VCaP (cell line): ENCODE measurements around the gene B3GAT3.

Source experiments
- H3K27ac ChIP-seq: fragments of 450-650 bp; 2 replicates; pipeline ENCODE4 v1.5.1; 2017
- CTCF ChIP-seq: fragments of 450-650 bp; conservative IDR thresholded peaks from 2 replicates; pipeline ENCODE4 v1.5.1; 2017; ENCODE audit warnings: mild to moderate bottlenecking, moderate library complexity

Gene B3GAT3

GRCh38 chr11:62577046-62577714 is 44.6 kb downstream of the B3GAT3 start:
- H3K27ac ChIP-seq: no peak overlapping the region
- TF ChIP-seq CTCF: no peak

GRCh38 chr11:62575837-62576236 is 45.9 kb downstream of the B3GAT3 start:
- no peak for TF ChIP-seq CTCF
- H3K27ac ChIP-seq: no peak overlapping the region

- H3K27ac ChIP-seq: no peak overlapping the region
- TF ChIP-seq CTCF: no peak
Observed at GRCh38 chr11:62575156-62575555, 46.6 kb downstream of the B3GAT3 start.

GRCh38 chr11:62574363-62575071 is 47.3 kb downstream of the B3GAT3 start:
- peak overlapping the region; percentile 86 for H3K27ac ChIP-seq
- TF ChIP-seq CTCF: no peak

GRCh38 chr11:62573592-62574362 is 48.0 kb downstream of the B3GAT3 start, which contains the start of gene EEF1G:
Gene EEF1G (minus strand): TSS chr11:62573891. CDS start chr11:62573842, 49 bp downstream.
- TF ChIP-seq CTCF: no peak
- H3K27ac ChIP-seq: peak within 1 kb of the TSS; percentile 86

GRCh38 chr11:62573006-62573591 is 48.7 kb downstream of the B3GAT3 start:
- peak overlapping the region; percentile 86 for H3K27ac ChIP-seq
- TF ChIP-seq CTCF: no peak

GRCh38 chr11:62572431-62572830 is 49.4 kb downstream of the B3GAT3 start:
- TF ChIP-seq CTCF: no peak
- peak overlapping the region; percentile 86 for H3K27ac ChIP-seq

GRCh38 chr11:62571493-62571892 is 50.3 kb downstream of the B3GAT3 start:
- peak overlapping the region; percentile 86; the same call in 1 of the 2 replicates for H3K27ac ChIP-seq

GRCh38 chr11:62570903-62571302 is 50.9 kb downstream of the B3GAT3 start:
- H3K27ac ChIP-seq: peak overlapping the region; percentile 21; the same call in 1 of the 2 replicates
